Gastroesophageal sphincter (tissue), 3 donors: ENCODE data around the gene ITK.

ENCODE experiments used
- CTCF ChIP-seq, 4 experiments: fragments of 200-600 bp in 2 of 4; fragments of 450-650 bp in 2 of 4; sonication (generic) in 1 of 4; IDR thresholded peaks; one replicate each; pipeline ENCODE4 v1.5.1; 2017 to 2019; ENCODE audit warnings: antibody characterized with exemption in 4 of 4, mild to moderate bottlenecking in 2 of 4, moderate library complexity in 2 of 4
- EP300 ChIP-seq: sonication (generic); formaldehyde crosslinking; IDR thresholded peaks from one replicate; pipeline ENCODE4 v1.6.1; 2017; ENCODE audit warnings: antibody characterized with exemption, mild to moderate bottlenecking
- POLR2AphosphoS5 ChIP-seq: sonication (generic); formaldehyde crosslinking; IDR thresholded peaks from one replicate; pipeline ENCODE4 v1.6.1; 2017; ENCODE audit warnings: antibody characterized with exemption

DNA sequence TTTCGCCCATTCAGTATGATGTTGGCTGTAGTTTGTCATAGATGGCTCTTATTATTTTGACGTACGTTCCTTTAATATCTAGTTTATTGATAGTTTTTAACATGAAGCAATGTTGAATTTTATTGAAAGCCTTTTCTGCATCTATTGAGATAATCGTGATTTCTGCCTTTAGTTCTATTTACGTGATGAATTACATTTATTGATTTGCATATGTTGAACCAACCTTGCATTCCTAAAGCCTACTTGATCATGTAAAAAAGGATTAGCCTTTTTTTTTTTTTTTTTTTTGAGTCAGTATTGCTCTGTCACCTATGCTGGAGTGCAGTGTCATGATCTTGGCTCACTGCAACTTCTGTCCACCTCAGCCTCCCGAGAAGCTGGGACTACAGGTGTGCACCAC lies 25.1 kb downstream of the ITK start:
- TF ChIP-seq CTCF (IDR thresholded peaks at IDR 0.05), result no peak
- TF ChIP-seq EP300, result no peak
- no peak for TF ChIP-seq POLR2AphosphoS5
